Endothelial cell of umbilical vein (primary cell): ENCODE measurements around the gene C3. TPM values are rescaled to one million over a fixed set of nuclear protein-coding genes. Genes with fewer than 3 reads are reported as not detected.

ENCODE experiments used
- BruUV-seq: library from RNA; stranded (reverse); fragments of 400-500 nt; replicated peaks from 2 replicates; lab custom pipeline; 2021; lab: Mats Ljungman, UMichigan
- CTCF ChIA-PET: fragments of 300-600, 350-600 bp; sonication (Branson Sonifier 250); formaldehyde crosslinking; loops from one replicate; lab custom pipeline; 2021; ENCODE audit warnings: antibody characterized with exemption, inconsistent platforms; lab: Charles Lee
- POLR2A ChIA-PET: fragments of 300-600, 350-600 bp; sonication (Branson Sonifier 250); formaldehyde crosslinking; loops from one replicate; lab custom pipeline; 2021; ENCODE audit warnings: antibody characterized with exemption, inconsistent platforms; lab: Charles Lee
- DNase-seq: peaks from one replicate; pipeline ENCODE4 v3.0.0-alpha.2; 2011; ENCODE audit warnings: low read depth, low spot score
- FAIRE-seq: peaks from 2 replicates; lab custom pipeline; 2011; peaks lifted over from hg19 to GRCh38; lab: Jason Lieb, UNC
- H2AFZ ChIP-seq: 2 replicates; pipeline ENCODE4 v1.6.0; 2012; ENCODE audit warnings: low read depth, low read length, control low read depth, inconsistent platforms
- H3K27ac ChIP-seq: 2 replicates; pipeline ENCODE4 v1.5.1; 2011; ENCODE audit warnings: low read depth, mild to moderate bottlenecking, control low read depth, low read length, moderate library complexity; ENCODE audit not compliant: insufficient read depth
- H3K27me3 ChIP-seq, 2 experiments: 2 replicates each; pipeline versions ENCODE4 v1.6.0 to v1.6.1; 2011; ENCODE audit warnings: low read length in 2 of 2, mixed read lengths in 1 of 2; ENCODE audit not compliant: control insufficient read depth in 2 of 2, insufficient read depth in 2 of 2
- H3K36me3 ChIP-seq, 2 experiments: 2 replicates in 1 of 2; 3 replicates in 1 of 2; pipeline ENCODE4 v1.5.1; 2011; ENCODE audit warnings: low read length in 2 of 2, mild to moderate bottlenecking in 1 of 2, moderate library complexity in 1 of 2; ENCODE audit not compliant: control insufficient read depth in 2 of 2, insufficient read depth in 2 of 2; ENCODE audit errors: extremely low read depth in 1 of 2
- H3K4me1 ChIP-seq: 3 replicates; pipeline ENCODE4 v1.5.1; 2011; ENCODE audit warnings: mild to moderate bottlenecking, low read length; ENCODE audit not compliant: control insufficient read depth, insufficient read depth; ENCODE audit errors: extremely low read depth
- H3K4me2 ChIP-seq: 2 replicates; pipeline ENCODE4 v1.6.1; 2011; ENCODE audit warnings: low read length, control low read depth, mixed read lengths; ENCODE audit not compliant: insufficient read depth
- H3K4me3 ChIP-seq, 3 experiments: fragments of 200-600 bp in 1 of 3; sonication (generic), shearing (Covaris generic) in 1 of 3; replicated peaks in 1 of 3; 2 replicates each; pipeline ENCODE4 v1.5.1; 2011 to 2016; ENCODE audit warnings: control low read depth in 3 of 3, low read length in 3 of 3, mild to moderate bottlenecking in 2 of 3, inconsistent platforms in 1 of 3, low read depth in 1 of 3, moderate library complexity in 1 of 3; ENCODE audit not compliant: insufficient read depth in 1 of 3
- H3K79me2 ChIP-seq: 2 replicates; pipeline ENCODE4 v1.6.0; 2012; ENCODE audit warnings: low read length, inconsistent platforms; ENCODE audit not compliant: control insufficient read depth, insufficient read depth
- H3K9ac ChIP-seq: replicated peaks from 2 replicates; pipeline ENCODE3; 2011; ENCODE audit warnings: low read length, control low read depth; ENCODE audit not compliant: insufficient read depth; ENCODE audit errors: extremely low read depth
- H3K9me1 ChIP-seq: replicated peaks from 3 replicates; pipeline ENCODE4 v1.6.0; 2011; ENCODE audit warnings: mild to moderate bottlenecking, low read length; ENCODE audit not compliant: control insufficient read depth, insufficient read depth; ENCODE audit errors: extremely low read depth
- H3K9me3 ChIP-seq: replicated peaks from 2 replicates; pipeline ENCODE4 v1.5.1; 2012; ENCODE audit warnings: low read length, inconsistent platforms; ENCODE audit not compliant: control insufficient read depth, insufficient read depth
- H4K20me1 ChIP-seq: replicated peaks from 2 replicates; pipeline ENCODE3; 2011; ENCODE audit warnings: mild to moderate bottlenecking, low read length; ENCODE audit not compliant: control insufficient read depth, insufficient read depth; ENCODE audit errors: extremely low read depth
- CTCF ChIP-seq, 2 donors: IDR thresholded peaks; 1 replicate in 1 of 2; 2 replicates in 1 of 2; pipeline ENCODE4 v1.5.1; 2011; ENCODE audit warnings: low read length in 2 of 2, mild to moderate bottlenecking in 2 of 2, moderate library complexity in 2 of 2, control low read depth in 1 of 2, inconsistent platforms in 1 of 2, low read depth in 1 of 2; ENCODE audit not compliant: insufficient read depth in 1 of 2; ENCODE audit errors: extremely low read depth in 1 of 2
- JUN ChIP-seq: IDR thresholded peaks from 2 replicates; pipeline ENCODE4 v1.6.1; 2011; ENCODE audit warnings: borderline replicate concordance, low read depth; ENCODE audit not compliant: insufficient read length, insufficient read depth
- MYC ChIP-seq: IDR thresholded peaks from one replicate; pipeline ENCODE4 v1.6.1; 2011; ENCODE audit warnings: mild to moderate bottlenecking, low read depth, low read length
- POLR2A ChIP-seq: IDR thresholded peaks from 2 replicates; pipeline ENCODE4 v1.6.1; 2012; ENCODE audit warnings: low read depth, mild to moderate bottlenecking, control low read depth, low read length
- POLR2AphosphoS5 ChIP-seq: IDR thresholded peaks from 2 replicates; pipeline ENCODE4 v1.6.1; 2012; ENCODE audit warnings: low read depth, mild to moderate bottlenecking, control low read depth, low read length, moderate library complexity; ENCODE audit not compliant: insufficient read depth
- dilution Hi-C: fragments of 300-500 bp; cut with MboI; formaldehyde crosslinking; loops from one replicate; pipeline ENCODE4 v1.15.0; 2019; ENCODE audit warnings: low sequenced_read_pairs; ENCODE audit not compliant: extremely low pct_ligation_motif_present
- intact Hi-C: fragments of 100-400 bp; cut with micrococcal nuclease; formaldehyde crosslinking; loops from one replicate; pipeline ENCODE4 v1.10.0; 2022
- polyA plus RNA-seq, 4 experiments: library from polyadenylated mRNA; depleted of rRNA in 3 of 4; stranded (reverse) in 3 of 4; unstranded in 1 of 4; fragments of >200 nt; gene quantifications; 2 replicates each; pipeline versions ENCODE4 v1.2.1 to v1.2.3, GENCODE V29; 2011 to 2012; ENCODE audit warnings: missing spikeins in 1 of 4
- total RNA-seq: library from RNA; stranded (reverse); gene quantifications from 2 replicates; pipeline ENCODE4 v1.2.3, GENCODE V29; 2021
- TF ChIP-seq, protein P1 (sequence below): IDR thresholded peaks from 2 replicates; pipeline ENCODE4 v1.6.1; 2011; ENCODE audit not compliant: insufficient read depth, insufficient read length

Gene C3
- total and polyA plus RNA-seq, 2 donors (not counting 3 experiments of a cell fraction or from before 2014, with no cell fraction given) = 0.23 TPM; not detected in 1

DNA sequence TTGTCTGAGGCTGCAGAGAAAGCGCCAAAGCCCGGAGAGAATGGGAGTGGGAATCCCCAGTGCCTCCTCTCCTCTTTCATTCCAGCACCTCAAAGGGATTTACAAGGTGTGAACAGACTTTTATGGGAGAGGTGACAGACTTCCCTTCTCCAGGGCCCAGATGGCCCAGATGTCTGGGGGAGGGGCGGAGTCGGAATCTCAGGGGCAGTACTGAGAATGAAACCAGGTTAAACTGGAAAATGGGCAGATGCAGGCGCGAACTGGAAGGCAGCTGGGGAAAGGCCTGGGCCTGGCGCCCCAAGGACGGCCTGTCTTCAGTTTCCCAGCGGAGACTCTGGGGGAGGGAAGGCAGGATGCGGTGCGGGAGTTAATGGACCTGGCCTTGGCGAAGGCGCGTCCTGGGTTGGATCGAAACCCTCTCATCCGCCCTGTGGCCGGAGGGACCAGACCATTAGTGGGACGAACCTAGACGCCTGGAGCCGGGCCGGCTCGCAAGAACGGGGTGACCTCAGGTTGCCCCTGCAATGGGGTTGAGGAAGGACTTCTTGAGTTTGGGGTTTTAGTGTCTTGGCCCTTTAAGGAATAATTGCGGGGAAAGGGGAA, 18.4 kb upstream of the C3 start:
- Histone ChIP-seq H3K9ac (peak overlapping the region; percentile 27), H3K4me2 (peak overlapping the region; percentile 75), H3K79me2 (peaks cover 33% of the 10 kb centered on the region), H3K9me3 (no peaks in the 10 kb centered on the region), H3K9me1 (no peaks in the 10 kb centered on the region), H2AFZ (peak overlapping the region; percentile 82), H3K4me3 (peak overlapping the region in 2 of 3 experiments; percentile 3 to 16), H3K36me3 (peaks cover 0 to 6% of the 10 kb centered on the region in 2 experiments), H4K20me1 (no peaks in the 10 kb centered on the region), H3K4me1 (peaks cover 46% of the 10 kb centered on the region), H3K27ac (peak overlapping the region; percentile 54), H3K27me3 (no peaks in the 10 kb centered on the region)
- CTCF ChIA-PET = interaction anchor here (1.0 to 6.2 kb wide), 10 partner anchors 11 to 222 kb away, joined by 3 to 179 read pairs (median 6); partner anchors contain the start of gene VAV1
- TF ChIP-seq JUN (no peak), POLR2A (no peak), POLR2AphosphoS5 (no peak), MYC (no peak), CTCF (IDR thresholded peaks at IDR 0.05; ENCODE audit: extremely low read depth in 1 of 2, insufficient read depth in 1 of 2, low read depth in 1 of 2, low read length in 2 of 2) (no peak)
- TF ChIP-seq, protein P1, sequence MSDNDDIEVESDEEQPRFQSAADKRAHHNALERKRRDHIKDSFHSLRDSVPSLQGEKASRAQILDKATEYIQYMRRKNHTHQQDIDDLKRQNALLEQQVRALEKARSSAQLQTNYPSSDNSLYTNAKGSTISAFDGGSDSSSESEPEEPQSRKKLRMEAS = no peak
- POLR2A ChIA-PET = interaction anchor here (1.1 kb wide), 1 partner anchor 125 kb away, joined by 3 read pairs; no protein-coding TSS in a partner anchor
- no TSS peak for BruUV-seq
- intact Hi-C loops (loop anchor here (1.0 to 10.0 kb wide), 9 partner anchors 14 to 367 kb away; partner anchors contain the start of genes ALKBH7, KHSRP, TNFSF14 and TNFSF9), dilution Hi-C loops (no loop called here)
- FAIRE-seq = peak; percentile 15
- no peak for DNase-seq
